GM12873 (cell line): ENCODE results near the gene COL12A1.
A peak's percentile ranks its signal among the peaks of the same experiment; 100 is the strongest.

Source experiments
- TF ChIP-seq, protein P1 (sequence below): IDR thresholded peaks from 2 replicates; pipeline ENCODE4 v1.5.1; 2012; ENCODE audit warnings: low read depth, mild to moderate bottlenecking, moderate library complexity, low read length, control low read depth; ENCODE audit not compliant: insufficient read depth; ENCODE audit errors: missing control alignments

Gene COL12A1

DNA sequence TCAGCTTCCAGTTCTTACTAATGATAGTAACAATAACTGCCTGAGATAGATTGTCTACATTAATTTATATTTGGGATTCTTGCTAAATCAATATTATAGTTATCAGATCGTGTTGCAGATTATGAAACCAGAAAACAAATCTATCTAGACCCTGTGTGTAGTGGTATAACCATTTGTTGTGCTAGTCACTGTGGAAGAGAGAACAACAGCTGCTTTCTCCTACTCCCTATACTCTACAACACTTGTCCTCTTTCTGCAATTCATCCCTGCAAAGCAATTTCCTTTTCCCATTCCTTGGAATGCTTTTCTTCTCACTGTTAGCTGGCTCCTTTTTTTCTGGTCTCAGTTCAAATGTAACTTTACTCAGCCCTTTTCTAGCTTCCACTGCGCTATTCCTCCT lies 29.4 kb upstream of the COL12A1 start:
- TF ChIP-seq, protein P1, sequence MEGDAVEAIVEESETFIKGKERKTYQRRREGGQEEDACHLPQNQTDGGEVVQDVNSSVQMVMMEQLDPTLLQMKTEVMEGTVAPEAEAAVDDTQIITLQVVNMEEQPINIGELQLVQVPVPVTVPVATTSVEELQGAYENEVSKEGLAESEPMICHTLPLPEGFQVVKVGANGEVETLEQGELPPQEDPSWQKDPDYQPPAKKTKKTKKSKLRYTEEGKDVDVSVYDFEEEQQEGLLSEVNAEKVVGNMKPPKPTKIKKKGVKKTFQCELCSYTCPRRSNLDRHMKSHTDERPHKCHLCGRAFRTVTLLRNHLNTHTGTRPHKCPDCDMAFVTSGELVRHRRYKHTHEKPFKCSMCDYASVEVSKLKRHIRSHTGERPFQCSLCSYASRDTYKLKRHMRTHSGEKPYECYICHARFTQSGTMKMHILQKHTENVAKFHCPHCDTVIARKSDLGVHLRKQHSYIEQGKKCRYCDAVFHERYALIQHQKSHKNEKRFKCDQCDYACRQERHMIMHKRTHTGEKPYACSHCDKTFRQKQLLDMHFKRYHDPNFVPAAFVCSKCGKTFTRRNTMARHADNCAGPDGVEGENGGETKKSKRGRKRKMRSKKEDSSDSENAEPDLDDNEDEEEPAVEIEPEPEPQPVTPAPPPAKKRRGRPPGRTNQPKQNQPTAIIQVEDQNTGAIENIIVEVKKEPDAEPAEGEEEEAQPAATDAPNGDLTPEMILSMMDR: no peak

DNA sequence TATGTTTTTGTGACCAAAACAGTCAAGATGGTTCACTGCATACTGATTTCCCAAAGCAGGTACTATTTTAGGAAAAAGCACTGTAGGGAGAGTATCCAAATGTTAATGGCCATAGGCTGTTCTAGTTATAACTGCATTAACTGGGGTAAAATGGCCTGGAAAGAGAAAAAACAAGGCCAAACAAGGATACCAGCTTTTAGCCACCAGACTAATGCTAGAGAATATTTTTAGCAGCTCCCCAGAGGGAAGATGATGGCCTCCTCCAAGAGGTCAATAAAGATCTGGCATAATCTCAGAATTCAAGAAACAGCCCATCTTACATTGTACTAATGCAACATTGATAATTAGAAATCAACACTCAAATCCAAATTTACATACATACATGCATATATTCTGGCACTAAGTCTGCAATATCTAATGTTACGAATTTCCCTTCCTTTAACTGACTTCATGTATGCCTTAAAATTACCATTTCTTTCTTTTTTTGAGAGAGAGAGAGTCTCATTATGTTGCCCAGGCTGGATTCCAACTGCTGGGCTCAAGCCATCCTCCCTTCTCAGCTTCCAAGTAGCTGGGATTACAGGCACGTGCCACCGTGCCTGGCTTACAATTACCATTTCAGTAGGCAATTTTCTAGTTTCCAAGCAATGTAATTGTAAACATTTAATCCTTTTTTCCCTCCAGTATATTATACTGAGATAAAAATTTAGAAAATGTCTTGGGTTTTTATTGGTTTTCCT lies 28.4 kb upstream of the COL12A1 start:
- TF ChIP-seq, protein P1: no peak

DNA sequence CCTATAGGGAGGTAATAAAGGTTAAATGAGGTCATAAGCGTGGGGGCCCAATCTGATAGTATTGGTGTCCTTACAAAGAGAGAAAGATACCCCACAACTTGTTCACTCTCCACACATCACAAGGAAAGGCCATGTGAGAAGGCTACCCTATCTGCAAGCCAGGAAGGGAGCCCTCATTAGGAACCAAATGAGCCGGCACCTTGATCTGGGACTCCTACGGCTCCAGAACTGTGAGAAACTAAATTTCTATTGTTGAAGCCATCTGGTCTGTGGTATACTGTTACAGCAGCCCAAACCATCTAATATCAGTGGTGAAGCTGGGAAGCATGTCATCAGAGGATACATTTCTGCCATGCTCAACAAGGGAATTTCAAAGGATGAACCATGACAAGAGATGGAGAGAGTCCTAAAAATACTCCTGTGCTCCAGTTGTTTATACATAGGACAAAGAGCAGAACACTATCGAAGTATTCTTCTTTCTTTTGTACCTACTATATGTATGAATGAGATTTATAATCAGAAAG lies 27.3 kb upstream of the COL12A1 start:
- TF ChIP-seq, protein P1: no peak

DNA sequence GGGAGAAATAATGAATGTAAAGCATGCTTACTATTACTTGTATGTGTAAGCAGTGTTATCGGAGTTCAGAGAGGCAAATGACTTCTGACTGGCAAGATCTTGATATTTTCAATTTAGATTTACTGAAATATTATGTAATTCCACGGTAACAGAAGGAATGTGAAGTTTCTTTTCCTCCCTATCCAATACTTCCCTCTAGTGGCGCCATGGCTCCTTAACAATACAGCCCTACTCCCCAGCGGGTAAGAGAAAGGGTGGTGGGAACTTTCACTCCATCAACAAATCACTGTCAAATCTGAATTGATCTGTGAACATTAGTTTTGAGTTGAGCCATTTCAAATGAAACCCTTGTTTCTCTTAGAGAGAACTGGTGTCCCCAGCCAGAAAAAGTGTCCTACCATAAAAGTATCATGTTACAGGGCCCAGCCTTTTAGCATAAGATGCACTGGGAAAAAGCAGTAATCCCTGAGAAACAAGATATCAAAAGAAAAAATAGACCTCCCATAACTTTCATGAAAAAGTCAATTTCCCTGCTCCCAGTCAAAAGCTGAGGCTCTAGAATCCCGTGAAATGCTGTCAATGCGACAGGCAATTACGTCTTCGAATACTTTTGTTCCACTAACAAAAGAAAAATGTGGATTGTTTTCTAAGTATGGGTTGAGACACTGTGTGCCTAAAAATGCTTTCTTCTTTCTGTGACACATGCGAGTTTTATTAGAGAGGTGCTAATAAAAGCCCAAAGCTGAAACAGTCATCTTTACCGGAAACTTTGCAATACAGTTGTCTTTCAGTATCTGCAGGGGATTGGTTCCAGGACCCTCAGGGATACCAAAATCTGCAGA lies 24.9 kb upstream of the COL12A1 start:
- TF ChIP-seq, protein P1: peak; percentile 40

DNA sequence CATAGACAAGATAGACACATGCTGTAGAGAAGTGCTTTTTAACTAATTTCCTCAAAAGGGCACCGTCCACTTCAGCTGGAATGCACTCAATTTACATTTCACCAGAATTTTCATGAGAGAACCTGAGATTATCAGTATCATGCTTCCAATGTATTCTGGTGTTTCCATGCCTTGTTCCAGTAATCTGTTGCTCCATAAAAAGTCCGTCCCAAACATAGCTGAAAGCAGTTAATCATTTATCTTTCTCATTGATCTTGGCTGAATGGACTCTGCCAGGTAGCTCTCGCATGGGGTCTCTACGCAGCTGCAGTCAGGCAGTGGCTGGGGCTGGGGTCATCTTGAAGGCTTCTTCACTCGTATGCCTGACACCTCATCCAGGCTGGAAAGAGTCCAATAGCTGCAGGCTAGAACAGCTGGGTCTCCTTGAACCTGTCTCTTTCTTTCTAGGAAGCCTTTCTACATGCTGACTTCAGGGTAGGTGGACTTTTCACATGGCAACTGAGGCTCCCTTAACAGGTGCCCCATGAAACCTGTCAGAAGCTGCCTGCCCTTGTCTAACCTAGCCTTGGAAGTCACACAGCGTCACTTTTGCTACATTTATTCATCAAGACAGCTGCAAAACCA lies 18.6 kb upstream of the COL12A1 start:
- TF ChIP-seq, protein P1: no peak

DNA sequence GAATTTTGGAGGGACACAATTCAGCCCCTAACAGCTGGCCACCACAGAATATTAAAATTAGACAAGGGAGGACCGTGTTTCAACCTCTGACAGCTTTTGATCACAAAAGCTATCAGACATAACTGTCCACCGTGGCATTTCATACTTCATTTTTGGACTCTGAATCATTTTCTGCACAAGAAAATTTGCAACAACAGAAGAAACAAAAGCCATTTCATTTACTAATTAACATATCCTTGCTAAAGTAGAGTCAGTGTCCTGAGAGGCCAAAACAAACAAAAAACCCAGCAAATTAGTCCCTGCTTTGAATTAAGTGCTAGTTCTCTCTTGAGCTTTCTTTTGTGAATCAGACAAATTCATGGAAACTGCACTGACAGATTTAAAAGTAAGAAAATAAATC lies 17.6 kb upstream of the COL12A1 start:
- TF ChIP-seq, protein P1: no peak

DNA sequence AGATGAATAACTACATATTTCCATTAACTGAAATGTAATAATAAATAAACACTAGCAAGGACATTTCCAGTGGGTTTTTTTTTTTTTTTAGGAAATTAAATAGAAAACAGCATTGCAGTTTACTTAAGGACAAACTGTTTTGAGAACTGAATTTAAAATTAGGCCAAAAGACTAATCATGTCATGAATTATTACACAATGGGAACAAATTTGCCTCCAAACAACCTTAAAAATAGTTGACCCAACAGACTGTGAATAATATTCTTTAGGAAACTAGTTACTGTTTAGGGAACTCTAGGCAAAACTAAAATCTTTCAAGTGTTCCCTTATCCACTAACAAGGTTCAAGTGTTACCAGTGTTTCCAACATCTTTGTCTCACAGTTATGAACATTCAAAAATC lies 16.4 kb upstream of the COL12A1 start:
- TF ChIP-seq, protein P1: no peak
